NCI-H2081 treated with DMSO at 0.1 percent for 48 hours (cell line): ENCODE data around the gene STK35.
"Not testable (repeated sequence)": the region's sequence is repeated elsewhere in the genome, so short reads cannot be mapped to it uniquely, and the experiment has no call there.

Source experiments
- DNase-seq: peaks from one replicate; lab custom pipeline; 2025; lab: John Stamatoyannopoulos, UW

STK35 gene

GRCh38 chr20:2156666-2157624, 55.3 kb downstream of the STK35 start:
- DNase-seq: no peak

- DNase-seq: no peak
Observed at GRCh38 chr20:2162125-2162822, 60.6 kb downstream of the STK35 start.

- DNase-seq: no peak
Observed at GRCh38 chr20:2162823-2163166, 61.2 kb downstream of the STK35 start.

GRCh38 chr20:2163312-2163711, 61.7 kb downstream of the STK35 start:
- DNase-seq: no peak

GRCh38 chr20:2163757-2164156, 62.1 kb downstream of the STK35 start:
- no peak for DNase-seq

GRCh38 chr20:2164421-2164820, 62.8 kb downstream of the STK35 start:
- no peak for DNase-seq

- DNase-seq: no peak
Observed at GRCh38 chr20:2164966-2165365, 63.3 kb downstream of the STK35 start.

GRCh38 chr20:2165871-2166270, 64.2 kb downstream of the STK35 start:
- no peak for DNase-seq

- no peak for DNase-seq
Observed at GRCh38 chr20:2167112-2167511, 65.5 kb downstream of the STK35 start.

GRCh38 chr20:2168946-2169345, 67.3 kb downstream of the STK35 start:
- no peak for DNase-seq

- no peak for DNase-seq
Observed at GRCh38 chr20:2169456-2170088, 67.9 kb downstream of the STK35 start.

GRCh38 chr20:2170404-2170803, 68.8 kb downstream of the STK35 start:
- DNase-seq: no peak

- no peak for DNase-seq
Observed at GRCh38 chr20:2171266-2171790, 69.7 kb downstream of the STK35 start.

- DNase-seq: not testable (repeated sequence)
Observed at GRCh38 chr20:2171840-2172239, 70.2 kb downstream of the STK35 start.

GRCh38 chr20:2172305-2173175, 70.9 kb downstream of the STK35 start:
- DNase-seq: peak; percentile 3

GRCh38 chr20:2173186-2173585, 71.6 kb downstream of the STK35 start:
- DNase-seq: no peak

GRCh38 chr20:2174067-2174466, 72.4 kb downstream of the STK35 start:
- no peak for DNase-seq

GRCh38 chr20:2176946-2177345, 75.3 kb downstream of the STK35 start:
- no peak for DNase-seq

- no peak for DNase-seq
Observed at GRCh38 chr20:2178318-2179232, 76.9 kb downstream of the STK35 start.

GRCh38 chr20:2179233-2179580, 77.6 kb downstream of the STK35 start:
- DNase-seq: no peak

GRCh38 chr20:2179949-2180348, 78.3 kb downstream of the STK35 start:
- no peak for DNase-seq
